Measurements from ENCODE around the gene KISS1R.

GRCh38 chr19:885536-886224, 31.5 kb upstream of the KISS1R start:
- TF ChIP-seq CTCF (IDR thresholded peaks at IDR 0.05) = no peak
- no peak for TF ChIP-seq POLR2A (IDR thresholded peaks at IDR 0.05)
- no peak for TF ChIP-seq EP300 (IDR thresholded peaks at IDR 0.05)
